Fibroblast of skin of scalp (primary cell): ENCODE results near the gene ALDH1B1.
"Not testable (repeated sequence)": the region's sequence is repeated elsewhere in the genome, so short reads cannot be mapped to it uniquely, and the experiment has no call there.

Experiments used
- DNase-seq: peaks from one replicate; pipeline ENCODE4 v3.0.0-alpha.2; 2013

The ALDH1B1 gene

DNA sequence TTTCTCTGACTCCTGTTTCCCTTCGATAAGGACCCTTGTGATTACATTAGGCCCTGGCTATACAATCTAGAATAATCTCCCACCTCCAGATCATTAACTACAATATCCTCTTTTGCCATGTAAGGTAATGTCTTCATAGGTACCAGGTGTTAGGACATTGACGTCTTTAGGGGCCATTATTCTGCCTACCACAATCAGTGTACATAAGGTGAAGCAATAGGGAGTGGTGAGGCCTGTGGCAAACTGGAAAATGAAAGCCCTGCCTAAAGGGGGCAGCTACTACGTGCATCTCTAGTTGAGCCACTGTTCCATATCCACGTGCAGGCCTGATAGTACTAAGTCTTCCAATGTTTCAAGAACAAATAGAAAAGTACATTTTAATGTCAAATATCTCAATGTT, 4.8 kb upstream of the ALDH1B1 start:
- DNase-seq, result no peak

GRCh38 chr9:38388283-38389223, 3.9 kb upstream of the ALDH1B1 start:
- DNase-seq, result peak; percentile 26

DNA sequence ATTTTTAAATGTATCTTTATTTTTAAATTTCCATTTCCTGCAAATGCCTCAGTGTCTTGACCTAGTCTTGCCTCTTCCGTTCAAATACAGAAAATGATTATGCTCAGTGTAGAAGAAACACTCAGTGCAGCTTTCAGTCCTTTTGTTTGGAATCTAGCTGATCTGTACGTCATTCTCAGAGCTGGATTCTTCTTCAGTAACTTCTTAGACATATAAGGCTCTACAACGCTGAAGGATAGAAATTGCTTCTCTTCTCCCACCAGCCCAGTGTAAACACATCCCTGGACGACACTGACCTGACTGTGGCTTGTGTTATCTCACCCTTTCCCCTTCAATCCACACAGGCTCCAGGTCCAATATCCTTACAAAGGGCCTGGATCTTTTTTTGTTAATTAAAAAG, 3.2 kb upstream of the ALDH1B1 start:
- DNase-seq, result peak; percentile 36

DNA sequence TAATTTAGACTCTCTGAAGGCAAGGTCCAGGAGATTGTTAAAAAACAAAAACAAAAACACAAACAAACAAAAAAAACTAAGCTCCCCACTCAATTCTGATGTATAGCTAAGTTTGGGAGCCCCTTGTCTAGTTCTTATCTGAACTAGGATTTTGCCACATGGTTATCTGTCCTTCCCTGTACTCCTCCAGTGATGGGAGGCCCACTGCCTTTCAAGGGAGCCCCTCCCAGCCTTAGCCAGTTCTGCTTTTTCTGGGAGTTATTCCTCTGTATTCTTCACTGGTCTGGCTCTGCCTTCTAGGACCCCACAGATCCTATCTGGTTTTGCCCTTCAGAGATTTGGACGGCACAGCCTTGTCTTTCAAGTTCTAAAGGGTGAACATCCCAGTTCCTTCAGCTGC, 2.1 kb upstream of the ALDH1B1 start:
- DNase-seq, result no peak

DNA sequence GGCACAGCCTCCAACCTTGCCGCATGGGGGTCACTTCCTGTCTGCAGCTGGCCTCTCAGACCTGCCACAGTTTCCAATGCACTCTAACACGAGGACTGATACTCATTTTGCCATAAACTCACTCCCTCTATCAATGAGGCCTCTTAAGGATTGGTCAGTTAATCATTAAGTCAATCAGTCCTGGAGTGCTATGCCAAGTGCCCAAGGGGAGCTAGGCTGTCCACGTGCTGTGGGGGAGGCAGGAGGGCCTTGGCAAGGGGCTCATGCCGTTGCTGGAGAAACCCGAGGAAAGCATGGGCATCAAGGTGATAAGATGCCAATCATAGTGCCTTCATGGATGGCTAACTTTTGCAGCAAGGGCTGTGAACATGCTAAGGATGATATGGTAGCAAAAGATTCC, 1.7 kb upstream of the ALDH1B1 start:
- DNase-seq, result no peak

GRCh38 chr9:38391278-38392118, 1.0 kb upstream of the ALDH1B1 start:
- DNase-seq, result no peak

GRCh38 chr9:38393128-38393796, 760 bp downstream of the ALDH1B1 start:
- no peak for DNase-seq

- no peak for DNase-seq
Measured at GRCh38 chr9:38394416-38394815, 1.9 kb downstream of the ALDH1B1 start.

DNA sequence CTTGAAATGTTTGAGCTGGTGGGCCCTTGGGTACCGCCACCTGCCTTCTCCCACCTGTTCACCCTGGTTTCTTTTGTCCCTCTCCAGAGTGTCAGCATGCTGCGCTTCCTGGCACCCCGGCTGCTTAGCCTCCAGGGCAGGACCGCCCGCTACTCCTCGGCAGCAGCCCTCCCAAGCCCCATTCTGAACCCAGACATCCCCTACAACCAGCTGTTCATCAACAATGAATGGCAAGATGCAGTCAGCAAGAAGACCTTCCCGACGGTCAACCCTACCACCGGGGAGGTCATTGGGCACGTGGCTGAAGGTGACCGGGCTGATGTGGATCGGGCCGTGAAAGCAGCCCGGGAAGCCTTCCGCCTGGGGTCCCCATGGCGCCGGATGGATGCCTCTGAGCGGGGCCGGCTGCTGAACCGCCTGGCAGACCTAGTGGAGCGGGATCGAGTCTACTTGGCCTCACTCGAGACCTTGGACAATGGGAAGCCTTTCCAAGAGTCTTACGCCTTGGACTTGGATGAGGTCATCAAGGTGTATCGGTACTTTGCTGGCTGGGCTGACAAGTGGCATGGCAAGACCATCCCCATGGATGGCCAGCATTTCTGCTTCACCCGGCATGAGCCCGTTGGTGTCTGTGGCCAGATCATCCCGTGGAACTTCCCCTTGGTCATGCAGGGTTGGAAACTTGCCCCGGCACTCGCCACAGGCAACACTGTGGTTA, 3.3 kb downstream of the ALDH1B1 start:
- no peak for DNase-seq

DNA sequence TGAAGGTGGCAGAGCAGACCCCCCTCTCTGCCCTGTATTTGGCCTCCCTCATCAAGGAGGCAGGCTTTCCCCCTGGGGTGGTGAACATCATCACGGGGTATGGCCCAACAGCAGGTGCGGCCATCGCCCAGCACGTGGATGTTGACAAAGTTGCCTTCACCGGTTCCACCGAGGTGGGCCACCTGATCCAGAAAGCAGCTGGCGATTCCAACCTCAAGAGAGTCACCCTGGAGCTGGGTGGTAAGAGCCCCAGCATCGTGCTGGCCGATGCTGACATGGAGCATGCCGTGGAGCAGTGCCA, 3.8 kb downstream of the ALDH1B1 start:
- DNase-seq, result no peak

DNA sequence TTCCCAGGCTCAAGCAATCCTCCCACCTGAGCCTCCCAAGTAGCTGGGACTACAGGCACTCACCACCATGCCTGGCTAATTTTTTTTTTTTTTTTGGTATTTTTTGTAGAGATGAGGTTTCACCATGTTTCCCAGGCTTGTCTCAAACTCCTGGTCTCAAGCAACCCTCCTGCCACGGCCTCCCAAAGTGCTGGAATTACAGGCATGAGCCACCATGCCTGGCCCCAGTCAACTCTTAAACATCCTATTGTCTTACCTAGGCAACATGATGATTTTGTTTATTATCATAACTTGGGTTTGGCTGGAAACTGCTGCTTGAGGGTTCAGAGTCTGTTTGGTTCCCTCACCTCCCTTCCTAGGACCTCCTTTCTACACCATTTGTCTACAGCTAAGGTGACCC, 6.7 kb downstream of the ALDH1B1 start:
- not testable (repeated sequence) for DNase-seq

DNA sequence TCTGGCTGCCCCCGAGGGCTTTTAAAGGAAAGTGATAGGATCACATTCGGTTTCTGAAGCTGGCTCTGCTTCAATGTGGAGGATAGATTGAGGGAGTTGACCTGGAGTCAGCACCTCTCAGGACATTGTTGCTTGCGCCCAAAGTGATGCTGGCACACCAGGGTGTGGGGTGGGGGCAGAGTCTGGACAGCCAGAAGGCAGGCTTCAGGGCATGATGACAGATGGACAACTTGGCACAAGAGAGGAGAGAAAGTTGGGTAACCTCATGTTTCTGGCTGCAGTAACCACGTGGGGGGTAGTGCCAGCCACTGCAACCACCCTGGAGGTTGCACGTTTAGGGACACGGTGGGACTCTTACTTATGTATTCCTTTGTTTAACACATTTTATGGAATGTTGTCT, 9.5 kb downstream of the ALDH1B1 start:
- DNase-seq, result no peak

GRCh38 chr9:38404314-38404713, 11.8 kb downstream of the ALDH1B1 start:
- no peak for DNase-seq

GRCh38 chr9:38405785-38406184, 13.3 kb downstream of the ALDH1B1 start:
- peak; percentile 52 for DNase-seq

DNA sequence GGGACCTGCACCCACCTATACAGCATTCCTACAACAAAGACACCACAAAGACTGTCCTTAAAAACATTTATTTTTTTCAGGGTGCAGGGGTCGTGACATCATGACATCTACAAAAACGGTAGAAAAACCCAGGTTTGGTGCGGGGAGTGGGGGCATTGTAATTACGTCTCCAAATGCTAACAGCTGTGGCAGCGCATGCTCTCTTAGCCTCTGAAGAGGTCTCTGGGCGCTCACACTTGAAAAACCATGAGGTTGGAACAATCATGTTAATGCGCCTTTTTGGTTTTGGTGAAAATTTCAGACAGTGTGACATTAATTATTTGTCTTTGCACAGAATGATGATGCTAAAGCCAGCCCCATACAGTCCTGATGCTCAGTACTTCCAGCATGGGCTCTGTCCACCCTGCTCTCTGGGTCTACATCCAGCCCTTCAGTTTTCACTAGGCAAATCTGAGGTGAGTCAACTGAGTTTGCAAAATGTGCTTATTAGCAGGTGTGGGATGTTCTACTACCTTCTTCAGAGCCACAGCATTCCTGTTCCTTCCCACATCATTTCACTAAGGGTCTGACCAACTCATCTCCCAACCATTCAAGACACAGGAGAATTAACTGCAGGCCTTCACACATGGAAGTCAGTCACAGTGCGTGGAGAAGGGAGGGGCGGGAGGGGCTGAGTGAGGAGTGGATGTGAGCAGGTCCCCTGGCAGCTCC, 14.1 kb downstream of the ALDH1B1 start:
- DNase-seq, result no peak

GRCh38 chr9:38408719-38409118, 16.2 kb downstream of the ALDH1B1 start:
- DNase-seq, result no peak

DNA sequence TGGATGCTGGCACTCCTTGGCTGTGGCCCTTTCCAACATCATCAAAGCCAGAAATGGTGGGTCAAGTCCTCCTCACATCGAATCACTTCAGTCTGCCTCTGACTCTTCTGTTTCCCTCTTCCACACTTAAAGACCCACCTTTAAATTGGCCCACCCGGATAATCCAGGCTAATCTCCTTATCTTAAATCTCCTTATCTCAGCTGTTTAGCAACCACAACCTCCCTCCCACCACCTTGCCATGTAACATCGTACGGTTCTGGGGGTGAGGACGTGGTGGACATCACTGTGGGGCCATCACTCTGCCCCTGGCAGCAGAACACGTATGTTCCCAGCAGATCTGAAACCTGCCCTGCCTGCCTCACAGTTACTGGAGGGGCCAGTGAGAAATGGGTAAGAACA, 20.2 kb downstream of the ALDH1B1 start:
- no peak for DNase-seq

DNA sequence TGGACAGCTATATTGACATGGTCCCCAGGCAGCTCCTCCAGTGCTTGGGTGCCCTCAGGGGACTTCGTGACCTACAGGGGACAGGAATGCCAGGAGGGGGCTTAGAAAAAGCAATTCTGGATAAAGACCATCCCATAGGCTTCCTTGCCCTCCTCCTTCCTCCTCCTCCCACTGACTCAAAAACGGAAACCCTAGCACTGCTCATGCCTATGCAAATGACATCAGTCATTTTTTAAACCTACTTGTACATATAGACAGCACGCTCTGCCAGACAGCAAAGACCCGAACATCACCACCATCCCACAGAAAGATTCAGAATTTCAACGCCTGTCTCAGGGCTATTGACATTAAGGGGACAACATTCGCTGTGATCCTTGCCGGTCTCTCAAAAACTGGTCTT, 20.8 kb downstream of the ALDH1B1 start:
- no peak for DNase-seq

- DNase-seq, result no peak
Measured at GRCh38 chr9:38414040-38414723, 21.7 kb downstream of the ALDH1B1 start.

GRCh38 chr9:38415856-38416255, 23.4 kb downstream of the ALDH1B1 start:
- DNase-seq, result no peak

GRCh38 chr9:38416461-38416860, 24.0 kb downstream of the ALDH1B1 start:
- DNase-seq, result peak; percentile 34
